Neuron (in vitro differentiated cells): ENCODE data around the gene IFI27L2.

Experiments used
- H2AFZ ChIP-seq: one replicate; pipeline ENCODE4 v1.6.1; 2013; ENCODE audit warnings: low read depth, mild to moderate bottlenecking, inconsistent platforms, low read length, moderate library complexity
- H3K27me3 ChIP-seq: one replicate; pipeline ENCODE4 v1.6.1; 2013; ENCODE audit warnings: low read length; ENCODE audit not compliant: insufficient read depth
- H3K36me3 ChIP-seq: one replicate; pipeline ENCODE4 v1.6.1; 2013; ENCODE audit warnings: low read length; ENCODE audit not compliant: insufficient read depth
- H3K4me1 ChIP-seq: one replicate; pipeline ENCODE4 v1.6.1; 2013; ENCODE audit warnings: low read length; ENCODE audit not compliant: insufficient read depth
- H3K4me3 ChIP-seq: 2 replicates; pipeline ENCODE4 v1.5.1; 2013; ENCODE audit warnings: mild to moderate bottlenecking, low read length, moderate library complexity
- H3K9me3 ChIP-seq: one replicate; pipeline ENCODE4 v1.6.1; 2013; ENCODE audit warnings: low read length

Gene IFI27L2

DNA sequence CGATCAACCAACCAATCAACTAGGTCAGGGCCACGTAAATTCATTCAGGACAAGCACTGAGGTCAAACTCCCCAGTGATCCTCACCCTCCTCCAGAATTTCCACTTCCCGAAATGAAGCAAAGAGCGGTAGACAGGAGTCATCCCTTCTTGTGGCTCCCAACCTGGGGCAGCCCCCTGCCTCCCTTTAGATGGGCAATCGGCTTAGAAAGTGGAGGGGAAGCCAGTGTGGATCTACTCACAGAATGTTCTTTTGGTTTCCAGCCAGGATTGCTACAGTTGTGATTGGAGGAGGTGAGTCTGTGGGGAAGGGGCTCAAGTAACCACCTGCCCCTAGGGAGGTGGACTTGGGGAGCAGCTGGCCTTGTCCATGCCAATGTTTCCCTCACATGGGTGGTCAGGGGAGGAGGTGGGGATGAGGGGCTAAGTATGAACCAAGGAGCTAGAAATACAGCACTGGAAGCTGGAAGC lies 14.8 kb downstream of the IFI27L2 start:
- H2AFZ ChIP-seq: no peak overlapping the region
- H3K27me3 ChIP-seq: no peaks in the 10 kb centered on the region
- H3K36me3 ChIP-seq: no peaks in the 10 kb centered on the region
- H3K4me3 ChIP-seq: no peak overlapping the region
- H3K4me1 ChIP-seq: no peaks in the 10 kb centered on the region
- no peaks in the 10 kb centered on the region for H3K9me3 ChIP-seq

DNA sequence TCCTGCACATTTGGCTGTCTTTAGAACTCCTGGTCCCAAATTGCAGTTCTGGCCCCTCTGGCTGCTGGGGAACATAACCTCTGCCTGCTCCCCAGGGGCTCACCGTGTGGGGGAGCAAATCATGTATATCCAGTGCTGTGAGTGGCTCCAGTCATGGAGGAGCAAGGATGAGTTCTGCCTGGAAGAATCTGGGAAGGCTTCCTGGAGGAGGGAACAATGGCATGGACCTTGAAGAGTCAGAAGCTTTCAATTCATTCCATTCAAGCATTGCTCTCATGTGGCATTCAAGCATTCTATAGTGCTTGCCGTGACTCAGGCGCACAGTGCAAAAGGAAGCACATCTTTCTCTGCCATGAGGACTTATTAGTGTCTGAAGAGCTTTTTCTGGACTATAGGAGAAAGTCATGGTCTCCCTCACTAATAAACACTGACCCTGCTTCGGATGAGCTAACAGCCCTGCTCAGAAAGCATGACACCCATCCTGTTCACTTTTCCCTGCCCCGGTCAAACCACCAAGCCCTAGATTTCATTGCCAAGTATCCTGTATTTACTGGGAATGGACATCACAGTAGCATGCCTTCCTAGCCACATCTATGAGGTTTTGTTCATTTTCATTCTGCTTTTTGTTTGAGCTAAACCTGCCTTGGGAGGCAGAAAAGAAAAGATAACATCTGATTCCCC lies 15.4 kb downstream of the IFI27L2 start:
- H3K9me3 ChIP-seq: no peaks in the 10 kb centered on the region
- H3K27me3 ChIP-seq: no peaks in the 10 kb centered on the region
- no peaks in the 10 kb centered on the region for H3K36me3 ChIP-seq
- H3K4me1 ChIP-seq: no peaks in the 10 kb centered on the region
- H2AFZ ChIP-seq: no peak overlapping the region
- H3K4me3 ChIP-seq: no peak overlapping the region

DNA sequence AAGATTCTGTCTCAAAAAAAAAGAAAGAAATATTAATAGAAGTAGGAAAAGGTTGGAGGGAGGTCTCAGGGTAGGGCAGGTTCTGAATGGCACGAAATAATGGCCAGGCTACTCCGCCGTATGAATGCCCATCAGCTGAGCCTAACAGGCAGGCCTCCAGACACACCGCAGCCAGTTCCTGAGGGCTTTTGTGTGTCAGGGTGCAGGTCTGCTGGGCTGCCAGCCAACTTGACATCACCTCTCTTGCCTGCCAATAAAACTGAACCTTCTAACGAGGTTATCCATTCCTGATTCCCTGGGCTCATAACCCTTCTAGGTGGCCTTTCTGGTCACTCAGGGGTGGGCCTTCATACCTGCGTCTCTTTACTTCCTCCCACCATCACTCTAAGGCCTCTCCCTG lies 15.9 kb downstream of the IFI27L2 start:
- Histone ChIP-seq H3K36me3 (no peaks in the 10 kb centered on the region), H3K4me1 (no peaks in the 10 kb centered on the region), H3K9me3 (no peaks in the 10 kb centered on the region), H3K27me3 (no peaks in the 10 kb centered on the region), H2AFZ (no peak overlapping the region), H3K4me3 (no peak overlapping the region)

DNA sequence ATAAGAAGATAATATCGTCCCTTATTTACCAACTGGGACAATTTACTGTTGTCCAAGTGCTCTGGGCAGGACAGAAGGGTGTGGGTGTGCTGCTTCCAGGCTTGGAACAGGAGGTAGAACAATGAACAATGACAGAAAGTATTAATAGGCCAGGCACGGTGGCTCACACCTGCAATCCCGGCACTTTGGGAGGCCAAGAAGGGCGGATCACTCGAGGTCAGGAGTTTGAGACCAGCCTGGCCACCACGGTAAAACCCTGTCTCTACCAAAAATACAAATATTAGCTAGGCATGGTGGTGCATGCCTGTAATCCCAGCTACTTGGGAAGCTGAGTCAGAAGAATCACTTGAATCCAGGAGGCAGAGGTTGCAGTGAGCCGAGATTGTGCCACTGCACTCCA lies 16.3 kb downstream of the IFI27L2 start:
- Histone ChIP-seq H3K36me3 (no peaks in the 10 kb centered on the region), H2AFZ (no peak overlapping the region), H3K27me3 (no peaks in the 10 kb centered on the region), H3K4me3 (no peak overlapping the region), H3K9me3 (no peaks in the 10 kb centered on the region), H3K4me1 (no peaks in the 10 kb centered on the region)

DNA sequence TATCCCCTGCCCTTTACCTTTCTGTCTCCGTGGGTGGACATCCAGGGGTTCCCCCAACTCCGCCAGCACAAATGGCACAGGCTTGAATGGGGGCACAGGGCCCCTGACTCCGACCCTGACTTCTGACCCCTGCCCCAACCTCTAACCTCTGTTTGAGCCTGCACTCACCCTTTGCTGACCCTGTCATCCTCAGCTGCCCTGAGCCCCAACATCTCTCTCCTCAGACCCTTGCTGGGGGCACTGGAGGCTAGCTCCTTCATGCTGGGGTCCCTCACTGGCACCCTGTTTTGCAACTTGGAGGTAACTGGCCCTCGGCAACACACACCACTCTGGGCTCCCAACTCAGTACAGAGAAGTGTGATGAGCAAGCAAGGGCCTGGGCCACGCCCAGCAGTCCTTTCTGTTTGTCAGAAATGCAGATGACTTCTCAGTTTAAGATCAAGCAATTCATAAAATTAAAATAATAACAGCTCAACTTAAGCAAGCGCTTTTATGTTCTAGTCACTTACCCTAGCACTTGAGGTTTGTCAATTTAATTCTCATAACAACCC lies 16.8 kb downstream of the IFI27L2 start:
- H3K36me3 ChIP-seq: no peaks in the 10 kb centered on the region
- no peaks in the 10 kb centered on the region for H3K9me3 ChIP-seq
- no peak overlapping the region for H3K4me3 ChIP-seq
- H3K4me1 ChIP-seq: no peaks in the 10 kb centered on the region
- no peaks in the 10 kb centered on the region for H3K27me3 ChIP-seq
- H2AFZ ChIP-seq: no peak overlapping the region

DNA sequence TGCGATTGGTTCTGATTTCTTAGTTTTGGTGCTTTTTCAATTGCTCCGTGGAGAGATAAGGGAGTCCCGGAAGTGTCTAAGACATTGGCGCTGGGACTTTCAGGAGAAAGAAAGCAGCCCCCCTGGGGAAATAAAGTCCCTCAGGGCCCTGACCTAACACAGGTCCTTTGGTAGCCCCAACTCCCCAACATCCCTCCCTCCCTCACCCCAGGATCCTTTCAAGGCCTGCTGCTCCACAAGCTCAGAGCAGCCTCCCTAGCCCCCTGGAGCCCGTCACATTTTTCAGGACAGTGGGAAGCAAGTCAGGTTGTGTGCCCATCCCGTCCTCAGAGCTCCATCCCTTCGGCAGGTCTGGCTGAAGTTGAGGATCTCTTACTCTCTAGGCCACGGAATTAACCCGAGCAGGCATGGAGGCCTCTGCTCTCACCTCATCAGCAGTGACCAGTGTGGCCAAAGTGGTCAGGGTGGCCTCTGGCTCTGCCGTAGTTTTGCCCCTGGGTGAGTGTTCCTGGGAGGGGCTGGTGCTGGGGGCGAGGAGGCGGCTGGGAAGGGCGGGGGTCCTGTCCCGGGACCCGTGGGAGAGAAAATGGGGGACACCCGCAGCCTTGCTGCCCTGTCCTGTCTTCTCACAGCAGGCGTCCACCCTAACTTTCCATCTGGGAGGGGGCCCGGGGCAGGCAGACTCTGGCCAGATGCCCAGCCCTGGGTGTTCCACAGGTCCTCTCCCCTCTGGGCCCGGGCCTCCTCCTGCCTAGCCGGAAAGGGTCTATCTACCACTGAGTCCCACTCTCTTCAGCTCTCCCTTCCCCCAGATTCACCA lies 17.9 kb downstream of the IFI27L2 start:
- no peaks in the 10 kb centered on the region for H3K27me3 ChIP-seq
- H3K9me3 ChIP-seq: no peaks in the 10 kb centered on the region
- H3K4me1 ChIP-seq: no peaks in the 10 kb centered on the region
- no peak overlapping the region for H3K4me3 ChIP-seq
- H2AFZ ChIP-seq: no peak overlapping the region
- no peaks in the 10 kb centered on the region for H3K36me3 ChIP-seq

DNA sequence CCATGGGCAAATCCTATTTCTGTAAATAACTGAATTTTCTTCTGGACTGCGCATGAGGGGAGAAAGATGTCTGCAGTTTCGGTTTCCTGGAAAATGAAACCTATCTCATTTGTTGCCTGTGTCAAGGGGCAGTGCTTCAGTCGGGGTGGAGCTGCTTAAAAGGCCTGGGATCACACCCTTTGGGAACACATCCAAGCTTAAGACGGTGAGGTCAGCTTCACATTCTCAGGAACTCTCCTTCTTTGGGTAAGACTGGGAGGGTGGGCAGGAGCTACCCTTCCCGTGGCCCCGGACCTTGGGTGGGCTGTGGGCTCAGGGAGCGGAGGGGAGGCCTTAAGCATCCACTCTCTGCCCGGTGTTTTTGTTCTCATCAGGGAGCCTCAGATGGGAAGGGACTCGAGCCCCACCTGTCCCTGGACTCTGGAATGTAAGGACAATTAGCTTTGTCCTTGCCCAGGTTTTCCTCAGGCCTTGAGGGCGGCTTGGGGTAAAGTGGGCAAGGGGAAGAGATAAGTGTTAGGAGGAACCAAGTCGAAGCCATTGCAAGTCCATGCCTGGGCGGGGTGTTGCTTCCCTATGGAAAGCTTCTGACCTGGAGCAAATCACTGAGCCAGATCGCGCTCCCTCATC lies 18.7 kb downstream of the IFI27L2 start, which contains the start of gene IFI27:
TSS of gene IFI27 (plus strand) at position 185 of the 630 bp plus-strand sequence.
- no peak within 1 kb of the TSS for H3K4me3 ChIP-seq
- H3K36me3 ChIP-seq: no peaks in the 10 kb centered on the region
- no peaks in the 10 kb centered on the region for H3K4me1 ChIP-seq
- H3K9me3 ChIP-seq: no peaks in the 10 kb centered on the region
- no peak within 1 kb of the TSS for H2AFZ ChIP-seq
- H3K27me3 ChIP-seq: no peaks in the 10 kb centered on the region

DNA sequence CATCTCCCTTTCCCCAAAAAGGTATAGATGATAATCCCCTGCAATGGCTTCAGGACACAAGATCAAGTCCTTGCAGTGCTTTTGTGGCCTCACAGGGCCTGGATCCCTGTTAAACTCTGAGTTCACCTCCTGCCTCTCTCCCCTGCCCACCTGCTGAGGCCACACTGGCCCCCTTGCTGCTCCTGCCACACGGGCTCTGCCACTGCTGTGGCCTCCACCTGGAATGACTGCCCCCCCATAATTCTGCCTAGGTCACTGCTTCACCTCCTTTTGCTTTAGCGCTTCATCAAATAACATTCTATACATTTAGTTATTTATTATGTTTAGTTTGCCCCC lies 19.5 kb downstream of the IFI27L2 start:
- Histone ChIP-seq H3K9me3 (no peaks in the 10 kb centered on the region), H3K27me3 (no peaks in the 10 kb centered on the region), H3K4me3 (no peak overlapping the region), H3K36me3 (no peaks in the 10 kb centered on the region), H3K4me1 (no peaks in the 10 kb centered on the region), H2AFZ (no peak overlapping the region)

DNA sequence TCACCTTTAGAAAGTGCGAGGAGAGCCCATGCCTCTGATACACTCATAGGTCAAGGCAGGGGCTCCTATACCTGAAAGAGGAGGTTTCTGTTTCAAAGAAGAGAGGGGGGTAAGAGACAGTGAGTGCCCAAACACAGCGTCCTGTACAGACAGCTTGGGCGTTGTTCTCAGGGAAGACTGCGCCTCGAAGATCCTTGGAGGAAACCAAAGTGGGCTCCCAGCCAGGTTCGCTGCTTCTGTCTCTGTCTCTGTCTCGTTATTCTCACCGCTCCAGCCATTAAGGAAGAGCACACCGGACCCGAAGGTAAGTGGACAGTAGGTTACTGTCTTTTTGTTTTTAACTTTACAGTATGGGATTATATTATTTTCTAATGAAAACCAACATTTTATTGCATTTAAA lies 24.7 kb downstream of the IFI27L2 start:
- no peaks in the 10 kb centered on the region for H3K4me1 ChIP-seq
- H3K4me3 ChIP-seq: no peak overlapping the region
- H3K36me3 ChIP-seq: no peaks in the 10 kb centered on the region
- no peaks in the 10 kb centered on the region for H3K27me3 ChIP-seq
- H3K9me3 ChIP-seq: no peaks in the 10 kb centered on the region
- H2AFZ ChIP-seq: no peak overlapping the region

DNA sequence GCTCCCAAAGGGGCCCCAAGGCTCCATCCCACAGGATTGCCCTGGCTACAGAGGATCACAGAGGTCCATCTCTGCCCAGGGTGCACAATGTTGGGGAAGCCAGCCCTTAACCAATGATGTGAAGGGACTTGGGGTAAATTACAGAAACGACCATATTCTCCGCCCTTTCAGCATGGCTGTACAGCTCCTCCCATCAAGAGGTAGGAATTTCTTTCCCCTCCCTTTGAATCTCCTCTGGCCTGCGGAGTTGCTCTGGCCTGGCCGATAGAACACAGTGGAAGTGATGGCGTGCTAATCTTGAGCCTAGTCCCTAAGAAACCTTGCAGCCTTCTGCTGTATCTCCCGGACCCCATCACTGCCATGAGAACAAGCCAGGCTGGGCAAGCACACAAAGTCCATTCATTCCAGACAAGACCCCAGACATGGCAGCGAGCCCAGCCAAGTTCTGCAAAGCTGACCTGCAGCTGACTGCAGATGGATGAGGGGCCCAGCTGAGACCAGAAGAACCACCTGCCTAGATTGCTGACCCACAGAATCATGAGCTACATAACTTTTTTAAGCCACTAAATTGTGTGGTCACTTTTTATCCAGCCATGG lies 25.8 kb downstream of the IFI27L2 start:
- Histone ChIP-seq H3K4me1 (no peaks in the 10 kb centered on the region), H2AFZ (no peak overlapping the region), H3K4me3 (no peak overlapping the region), H3K27me3 (no peaks in the 10 kb centered on the region), H3K36me3 (no peaks in the 10 kb centered on the region), H3K9me3 (no peaks in the 10 kb centered on the region)

DNA sequence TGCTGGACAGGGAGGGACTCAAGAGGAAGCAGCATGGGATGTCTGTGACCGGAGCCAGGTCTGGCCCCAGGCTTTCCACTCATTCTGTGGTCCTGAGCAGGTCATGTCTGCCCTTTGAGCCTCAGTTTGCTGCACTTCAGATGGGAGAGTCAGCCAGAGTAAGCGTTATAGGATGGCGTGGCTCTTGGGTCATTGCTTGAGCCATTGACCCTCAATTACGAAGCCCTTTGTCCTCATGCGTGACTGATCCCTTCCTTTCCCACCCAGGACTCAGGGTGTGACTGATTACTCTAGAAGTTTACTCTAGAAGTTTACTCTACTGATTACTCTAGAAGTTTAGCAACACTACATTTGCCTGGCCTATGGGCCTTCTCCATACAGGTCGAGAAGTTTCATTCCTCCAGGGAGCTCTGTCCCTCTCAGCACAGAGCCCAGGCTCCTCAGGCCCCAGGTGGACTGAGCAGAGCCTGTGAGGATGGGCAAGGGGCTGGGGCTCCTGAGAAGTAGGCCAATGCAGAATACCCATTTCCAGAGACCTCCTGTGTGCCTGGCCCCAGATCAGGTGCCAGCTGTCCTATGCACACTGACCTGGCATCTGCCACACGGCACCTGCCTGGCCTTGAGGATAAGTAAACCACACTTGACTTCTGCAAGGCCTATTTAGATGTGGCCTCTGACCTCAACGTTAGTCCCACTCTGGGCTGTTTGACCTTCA lies 26.5 kb downstream of the IFI27L2 start:
- Histone ChIP-seq H3K4me3 (no peak overlapping the region), H3K27me3 (no peaks in the 10 kb centered on the region), H3K9me3 (no peaks in the 10 kb centered on the region), H2AFZ (no peak overlapping the region), H3K36me3 (peaks cover 5% of the 10 kb centered on the region), H3K4me1 (no peaks in the 10 kb centered on the region)

DNA sequence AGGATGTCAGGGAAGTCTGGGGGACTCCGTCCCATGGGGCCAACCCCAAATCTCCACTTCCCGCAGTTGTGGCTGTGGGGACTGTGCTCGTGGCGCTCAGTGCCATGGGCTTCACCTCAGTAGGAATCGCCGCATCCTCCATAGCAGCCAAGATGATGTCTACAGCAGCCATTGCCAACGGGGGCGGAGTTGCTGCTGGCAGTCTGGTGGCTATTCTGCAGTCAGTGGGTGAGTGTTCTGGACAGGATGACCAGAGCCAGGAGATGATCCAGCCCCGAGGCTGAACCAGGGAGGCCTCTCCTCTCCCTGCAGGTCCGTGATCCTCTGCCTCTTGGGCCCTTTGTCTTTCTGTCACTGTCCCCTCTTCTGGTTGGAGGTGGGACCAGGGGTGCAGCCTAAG lies 27.7 kb downstream of the IFI27L2 start:
- H3K36me3 ChIP-seq: peaks cover 5% of the 10 kb centered on the region
- no peak overlapping the region for H2AFZ ChIP-seq
- H3K27me3 ChIP-seq: no peaks in the 10 kb centered on the region
- H3K4me3 ChIP-seq: no peak overlapping the region
- H3K4me1 ChIP-seq: no peaks in the 10 kb centered on the region
- no peaks in the 10 kb centered on the region for H3K9me3 ChIP-seq
